ENCODE data around the gene TLE6. TPM values are rescaled to one million over a fixed set of nuclear protein-coding genes. Genes with fewer than 3 reads are reported as not detected.
"Not testable (repeated sequence)": the region's sequence is repeated elsewhere in the genome, so short reads cannot be mapped to it uniquely, and the experiment has no call there.

Gene TLE6
- 3.6 TPM for total RNA-seq

DNA sequence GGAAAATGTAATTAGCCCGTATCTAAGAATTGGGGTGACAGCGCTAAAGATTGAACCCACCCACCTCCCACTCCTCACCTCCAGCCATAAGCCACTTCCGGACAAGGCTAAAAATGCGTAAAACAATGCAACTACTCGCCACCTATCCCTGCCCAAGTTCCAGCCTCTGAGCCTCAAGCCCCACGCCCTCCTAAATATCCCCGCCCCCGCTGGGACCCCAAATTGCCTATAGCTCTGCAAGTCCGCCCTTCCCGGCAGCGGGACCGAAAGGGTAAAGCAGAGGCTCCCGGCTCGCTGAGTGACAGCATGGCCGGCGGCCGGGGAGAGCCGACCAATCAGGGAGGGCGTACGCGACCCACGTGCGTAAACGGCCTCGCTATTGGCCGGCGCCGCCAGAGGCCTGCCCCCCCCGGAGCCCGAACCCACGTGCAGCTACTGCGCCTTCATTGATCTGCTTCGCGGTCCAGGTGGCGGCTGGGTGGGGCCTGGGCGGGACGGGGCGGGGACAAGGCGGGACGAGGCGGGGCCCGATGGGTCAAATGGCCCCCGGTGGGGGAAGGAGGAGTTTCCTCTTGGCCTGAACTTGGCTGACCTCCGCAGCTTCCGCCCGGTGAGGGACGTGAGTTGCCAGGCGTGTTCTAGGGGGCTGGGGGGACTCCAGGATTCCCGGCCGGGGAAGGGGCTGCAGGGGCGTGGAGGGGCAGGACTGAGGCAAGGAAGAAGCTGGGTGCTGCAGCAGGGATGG, at the start of gene TLE6:
Gene TLE6, plus strand, starts transcription at position 564 of the 745 bp plus-strand sequence. CDS start 670 bp downstream, outside the sequence.
- ATAC-seq (peak; percentile 90), DNase-seq (ENCODE audit: low spot score) (peak; percentile 98)

GRCh38 chr19:2933490-2933910, 43.9 kb upstream of the TLE6 start:
- no peak for DNase-seq (ENCODE audit: low spot score)
- no peak for ATAC-seq

DNA sequence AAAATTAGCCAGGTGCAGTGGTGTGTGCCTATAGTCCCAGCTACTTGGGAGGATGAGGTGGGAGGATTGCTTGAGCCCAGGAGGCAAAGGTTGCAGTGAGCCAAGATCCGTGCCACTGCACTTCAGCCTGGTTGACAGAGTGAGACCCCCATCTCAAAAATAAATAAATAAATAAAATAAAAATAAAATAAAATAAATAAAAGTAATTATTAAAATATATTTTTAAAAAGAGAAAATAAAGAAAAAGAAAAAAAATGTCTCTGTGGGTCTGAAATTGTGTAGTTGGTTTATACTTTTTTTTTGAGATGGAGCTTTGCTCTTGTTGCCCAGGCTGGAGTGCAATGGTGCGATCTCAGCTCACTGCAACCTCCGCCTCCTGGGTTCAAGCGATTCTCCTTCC, 41.5 kb upstream of the TLE6 start:
- not testable (repeated sequence) for ATAC-seq; DNase-seq (ENCODE audit: low spot score)

DNA sequence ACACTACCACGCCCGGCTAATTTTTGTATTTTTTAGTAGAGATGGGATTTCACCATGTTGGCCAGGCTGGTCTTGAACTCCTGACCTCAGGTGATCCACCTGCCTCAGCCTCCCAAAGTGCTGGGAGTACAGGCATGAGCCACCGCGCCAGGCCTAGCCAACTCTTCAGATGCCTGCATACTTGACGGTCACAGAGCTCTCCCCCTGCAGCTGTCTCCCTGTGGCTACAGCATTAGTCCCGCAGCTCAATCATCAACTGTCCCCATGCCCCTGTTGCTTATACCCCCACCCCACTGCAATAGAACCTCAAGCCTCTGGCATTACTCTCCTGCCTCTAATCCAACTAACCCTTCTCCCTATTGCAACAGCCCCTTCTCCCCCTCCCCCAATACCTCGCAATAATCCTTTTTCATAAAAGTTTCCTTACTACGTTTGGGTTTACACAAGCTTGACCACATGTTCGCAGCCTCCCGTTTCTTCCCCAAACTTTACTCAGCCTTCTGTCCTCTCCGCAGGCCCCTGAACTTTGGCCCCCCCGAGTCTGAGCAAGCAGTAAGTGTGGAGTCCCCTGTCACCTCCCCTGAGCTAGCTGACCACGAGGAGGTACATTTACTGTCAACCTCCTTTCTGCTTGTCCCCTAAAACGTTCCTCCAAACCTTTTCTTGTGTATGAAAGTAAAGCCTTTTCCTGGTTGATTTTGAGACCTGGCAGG, 34.3 kb upstream of the TLE6 start:
- no peak for ATAC-seq
- DNase-seq (ENCODE audit: low spot score), result no peak

- DNase-seq (ENCODE audit: low spot score) (no peak), ATAC-seq (no peak)
These were observed 33.0 kb upstream of the TLE6 start for GRCh38 chr19:2944403-2944774.

GRCh38 chr19:2944775-2945574, 32.4 kb upstream of the TLE6 start, which contains the start of gene ZNF77:
Gene ZNF77, minus strand, starts transcription at chr19:2944971. Its CDS starts 131 bp downstream, at chr19:2944840.
- ATAC-seq, result peak; percentile 95

DNA sequence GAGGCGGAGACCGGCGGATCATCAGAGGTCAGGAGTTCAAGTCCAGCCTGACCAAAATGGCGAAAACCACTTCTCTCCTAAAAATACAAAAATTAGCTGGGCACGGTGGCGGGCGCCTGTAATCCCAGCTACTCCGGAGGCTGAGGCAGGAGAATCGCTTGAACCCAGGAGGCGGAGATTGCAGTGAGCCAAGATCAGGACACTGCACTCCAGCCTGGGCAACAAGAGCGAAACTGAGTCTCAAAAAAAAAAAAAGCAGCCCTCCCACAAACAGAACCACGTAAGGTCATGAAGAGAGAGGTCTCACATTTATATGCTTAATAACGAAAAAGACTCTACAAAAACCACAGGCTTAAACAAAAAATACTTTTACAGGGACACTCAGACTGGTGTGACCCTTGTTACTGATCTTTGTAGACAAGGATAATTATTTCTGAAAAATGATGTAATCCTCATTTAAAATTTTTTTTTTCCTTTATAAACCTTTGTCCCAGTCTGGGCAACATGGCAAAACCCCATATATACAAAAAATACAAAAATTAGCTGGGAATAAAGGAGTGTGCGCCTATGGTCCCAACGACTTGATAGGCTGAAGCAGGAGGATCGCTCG, 31.7 kb upstream of the TLE6 start:
- ATAC-seq (no peak), DNase-seq (ENCODE audit: low spot score) (no peak)

More at GRCh38 chr19:2944775-2945574, 32.4 kb upstream of the TLE6 start, which contains the start of gene ZNF77:
- DNase-seq (ENCODE audit: low spot score), result peak; percentile 98

DNA sequence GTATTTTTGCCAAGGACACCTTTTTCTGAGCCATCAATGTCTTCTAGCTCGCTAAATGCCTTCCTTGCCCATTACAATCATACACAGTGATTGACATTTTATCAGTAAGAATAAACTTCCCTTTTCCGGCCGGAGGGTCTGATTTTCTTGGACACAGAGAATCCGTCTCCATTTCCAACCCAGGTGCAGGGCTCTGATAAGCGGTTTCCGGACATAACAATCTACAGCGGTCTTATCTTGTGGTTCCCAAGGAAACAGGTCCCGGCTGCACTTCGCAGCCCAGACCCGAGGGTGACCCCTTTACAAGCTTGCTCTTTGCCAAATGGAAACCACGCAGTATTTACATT, 27.5 kb upstream of the TLE6 start:
- ATAC-seq (peak; percentile 2), DNase-seq (ENCODE audit: low spot score) (no peak)

- DNase-seq (ENCODE audit: low spot score) (peak; percentile 100), ATAC-seq (peak; percentile 91)
These were observed 26.9 kb upstream of the TLE6 start for GRCh38 chr19:2950286-2951124.

GRCh38 chr19:2952953-2953481, 24.3 kb upstream of the TLE6 start:
- ATAC-seq, result peak; percentile 44
- DNase-seq (ENCODE audit: low spot score), result peak; percentile 68

DNA sequence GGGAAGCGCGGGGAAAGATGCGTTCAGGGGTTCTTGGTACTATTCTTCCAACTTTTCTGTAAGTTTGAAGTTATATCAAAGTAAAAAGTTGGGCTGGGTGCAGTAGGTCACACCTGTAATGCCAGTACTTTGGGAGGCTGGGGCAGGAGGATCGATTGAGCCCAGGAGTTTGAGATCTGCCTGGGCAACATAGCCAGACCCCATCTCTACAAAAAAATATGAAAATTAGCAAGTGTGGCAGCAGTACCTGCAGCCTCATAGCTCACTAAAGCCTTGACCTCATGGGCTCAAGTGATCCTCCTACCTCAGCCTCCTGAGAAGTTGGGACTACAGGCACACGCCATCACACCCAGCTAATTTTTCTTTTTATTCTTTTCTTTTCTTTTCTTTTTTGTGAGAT, 20.2 kb upstream of the TLE6 start:
- no peak for ATAC-seq
- no peak for DNase-seq (ENCODE audit: low spot score)

- DNase-seq (ENCODE audit: low spot score) (no peak), ATAC-seq (no peak)
These were observed 17.2 kb upstream of the TLE6 start for GRCh38 chr19:2960120-2960519.

- ATAC-seq, result peak; percentile 94
- DNase-seq (ENCODE audit: low spot score), result no peak
These were observed 15.2 kb upstream of the TLE6 start for GRCh38 chr19:2962018-2962670.

DNA sequence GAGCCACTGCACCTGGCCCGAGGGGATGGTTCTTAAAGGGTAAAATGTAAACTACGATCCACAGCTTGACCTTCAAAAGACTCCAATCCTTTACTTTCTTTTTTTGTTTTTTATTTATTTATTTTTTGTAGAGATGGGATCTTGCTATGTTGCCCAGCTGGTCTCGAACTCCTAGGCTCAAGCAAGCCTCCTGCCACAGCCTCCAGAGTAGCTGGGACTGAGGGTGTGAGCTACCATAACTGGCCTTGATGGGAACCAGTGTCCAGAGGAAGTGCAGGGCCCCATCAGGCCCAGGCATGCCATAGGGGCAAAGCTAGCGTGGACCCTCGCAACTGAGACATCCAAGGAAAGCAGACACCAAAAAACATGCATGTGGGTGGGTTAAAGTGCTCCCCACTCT, 14.2 kb upstream of the TLE6 start:
- DNase-seq (ENCODE audit: low spot score) (no peak), ATAC-seq (no peak)

DNA sequence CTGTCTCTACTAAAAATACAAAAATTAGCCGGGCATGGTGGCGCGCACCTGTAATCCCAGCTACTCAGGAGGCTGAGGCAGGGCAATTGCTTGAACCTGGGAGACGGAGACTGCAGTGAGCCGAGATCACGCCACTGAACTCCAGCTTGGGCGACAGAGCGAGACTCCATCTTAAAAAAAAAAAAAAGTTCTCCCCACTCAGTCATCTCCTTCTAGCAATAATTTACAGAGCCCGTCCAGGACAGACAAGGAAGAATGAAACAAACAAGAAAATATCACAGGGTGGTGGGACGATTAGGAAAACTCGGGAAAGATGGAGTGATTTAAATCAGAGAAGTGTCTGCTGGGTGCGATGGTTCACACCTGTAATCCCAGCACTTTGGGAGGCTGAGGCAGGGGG, 13.7 kb upstream of the TLE6 start:
- DNase-seq (ENCODE audit: low spot score); ATAC-seq: not testable (repeated sequence)

GRCh38 chr19:2964874-2965273, 12.5 kb upstream of the TLE6 start:
- no peak for ATAC-seq
- DNase-seq (ENCODE audit: low spot score), result no peak

DNA sequence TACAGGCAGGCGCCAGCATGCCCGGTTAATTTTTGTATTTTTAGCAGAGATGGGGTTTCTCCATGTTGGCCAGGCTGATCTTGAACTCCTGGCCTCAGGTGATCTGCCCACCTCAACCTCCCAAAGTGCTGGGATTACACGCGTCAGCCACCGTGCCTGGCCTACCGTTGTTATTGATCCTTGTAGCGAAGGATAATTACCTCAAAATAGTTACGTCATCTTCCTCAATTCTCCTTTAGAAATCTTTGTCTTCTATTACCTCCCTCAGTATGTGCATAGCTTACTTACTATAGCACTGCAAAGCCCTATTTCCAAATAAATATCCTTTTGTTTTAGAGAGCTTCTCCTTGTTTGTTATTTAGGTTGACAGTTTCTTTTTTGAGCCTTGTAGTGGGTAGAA, 9.4 kb upstream of the TLE6 start:
- ATAC-seq, result no peak
- no peak for DNase-seq (ENCODE audit: low spot score)

GRCh38 chr19:2969104-2969504, 8.3 kb upstream of the TLE6 start:
- peak; percentile 66 for ATAC-seq
- DNase-seq (ENCODE audit: low spot score), result no peak

- ATAC-seq (peak; percentile 22), DNase-seq (ENCODE audit: low spot score) (no peak)
These were observed 7.0 kb upstream of the TLE6 start for GRCh38 chr19:2970201-2970835.
